Thyroid gland (tissue), 4 donors: ENCODE results near the gene LRP3. TPM values are rescaled to one million over a fixed set of nuclear protein-coding genes. Genes with fewer than 3 reads are reported as not detected.

Experiments used
- DNase-seq, 2 donors: peaks; one replicate each; pipeline ENCODE4 v3.0.0-alpha.2; 2019
- H3K27ac ChIP-seq, 3 donors: fragments of 200-600 bp; sonication (generic); 1 replicate in 2 of 3; 2 replicates in 1 of 3; pipeline ENCODE4 v1.5.1; 2016 to 2019; ENCODE audit warnings: mild to moderate bottlenecking in 1 of 3, moderate library complexity in 1 of 3
- H3K27me3 ChIP-seq: fragments of 200-600 bp; sonication (generic); one replicate; pipeline ENCODE4 v1.5.1; 2019
- H3K36me3 ChIP-seq, 2 donors: fragments of 200-600 bp; sonication (generic); one replicate each; pipeline ENCODE4 v1.5.1; 2016 to 2019
- H3K4me1 ChIP-seq, 2 donors: fragments of 200-600 bp; sonication (generic); one replicate each; pipeline ENCODE4 v1.5.1; 2017 to 2019
- H3K4me3 ChIP-seq, 3 donors: fragments of 200-600 bp; sonication (generic); replicated peaks in 1 of 3; 1 replicate in 2 of 3; 2 replicates in 1 of 3; pipeline ENCODE4 v1.5.1; 2016; ENCODE audit warnings: mild to moderate bottlenecking in 1 of 3
- H3K9me3 ChIP-seq: fragments of 200-600 bp; sonication (generic); one replicate; pipeline ENCODE4 v1.5.1; 2017
- CTCF ChIP-seq, 6 experiments: fragments of 200-600 bp in 3 of 6; fragments of 450-650 bp in 3 of 6; sonication (generic) in 3 of 6; IDR thresholded peaks; one replicate each; pipeline ENCODE4 v1.5.1; 2016 to 2019; ENCODE audit warnings: antibody characterized with exemption in 6 of 6, mild to moderate bottlenecking in 2 of 6, inconsistent platforms in 1 of 6, moderate library complexity in 1 of 6
- POLR2A ChIP-seq, 2 donors: fragments of 450-650 bp; IDR thresholded peaks; one replicate each; pipeline ENCODE4 v1.6.1; 2017; ENCODE audit warnings: antibody characterized with exemption in 2 of 2, mild to moderate bottlenecking in 2 of 2, moderate library complexity in 1 of 2
- WGBS, 2 donors: methylation state at CpG; one replicate each; pipeline ENCODE4 v1.1.5; 2017; 5-methylcytosine and 5-hydroxymethylcytosine counted together
- intact Hi-C: fragments of 100-400 bp; cut with DNase I; formaldehyde crosslinking; loops from one replicate; pipeline ENCODE4 v1.15.1; 2023
- total RNA-seq, 4 donors: library from RNA; depleted of rRNA; stranded (reverse); fragments of >200 nt; gene quantifications; one replicate each; pipeline ENCODE4 v1.2.3, GENCODE V29; 2016

LRP3 gene
- total RNA-seq, 4 donors from 2014 or later: 33.3 to 49.9 (median 39.0) TPM

DNA sequence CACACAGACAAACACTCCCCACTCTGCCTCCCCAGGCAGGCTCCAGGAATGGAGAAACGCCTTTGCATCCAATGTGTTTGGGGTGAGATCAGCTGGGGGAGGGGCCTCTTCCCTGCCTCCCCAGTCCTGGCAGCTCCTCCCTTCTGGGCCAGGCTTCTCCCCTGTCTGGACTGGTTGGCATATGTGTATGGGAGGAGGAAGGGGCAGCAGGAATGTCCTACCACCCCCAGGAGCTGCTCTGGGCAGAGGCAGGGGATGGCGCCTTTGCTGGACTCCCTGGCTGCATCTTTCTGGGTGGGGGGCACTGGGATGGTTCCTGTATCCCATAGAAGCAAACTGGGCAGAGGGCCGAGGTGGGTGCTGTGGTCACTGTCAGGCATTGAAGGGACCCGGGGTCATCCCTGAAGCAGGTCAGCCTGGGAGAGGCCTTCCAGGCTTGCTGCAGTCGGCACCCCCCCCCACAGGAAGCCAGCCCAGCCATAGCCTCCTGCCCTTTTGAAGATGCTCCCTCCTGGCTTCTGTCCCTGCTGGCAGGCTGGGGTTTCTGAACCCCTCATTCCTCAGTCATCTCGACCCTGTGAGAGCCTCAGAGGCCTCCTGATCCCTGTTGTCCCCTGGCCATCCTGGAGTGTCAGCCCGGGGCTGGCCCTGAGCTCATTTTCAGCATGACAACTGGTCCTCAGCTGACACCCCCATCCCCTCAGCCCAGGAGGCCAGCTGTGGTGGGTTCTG is 52.7 kb downstream of the LRP3 start:
- peaks cover 0 to under 1% of the 10 kb centered on the region in 2 donors for H3K4me1 ChIP-seq
- intact Hi-C loops: no loop called here
- H3K27ac ChIP-seq: no peak overlapping the region
- DNase-seq: no peak
- H3K27me3 ChIP-seq: no peaks in the 10 kb centered on the region
- WGBS, 2 donors: 86 to 94% methylated on average over 6 to 7 of the region's 7 CpGs
- H3K4me3 ChIP-seq: no peak overlapping the region
- TF ChIP-seq CTCF (IDR thresholded peaks at IDR 0.05): no peak
- no peak for TF ChIP-seq POLR2A (IDR thresholded peaks at IDR 0.05)
- no peaks in the 10 kb centered on the region for H3K9me3 ChIP-seq
- no peaks in the 10 kb centered on the region for H3K36me3 ChIP-seq

DNA sequence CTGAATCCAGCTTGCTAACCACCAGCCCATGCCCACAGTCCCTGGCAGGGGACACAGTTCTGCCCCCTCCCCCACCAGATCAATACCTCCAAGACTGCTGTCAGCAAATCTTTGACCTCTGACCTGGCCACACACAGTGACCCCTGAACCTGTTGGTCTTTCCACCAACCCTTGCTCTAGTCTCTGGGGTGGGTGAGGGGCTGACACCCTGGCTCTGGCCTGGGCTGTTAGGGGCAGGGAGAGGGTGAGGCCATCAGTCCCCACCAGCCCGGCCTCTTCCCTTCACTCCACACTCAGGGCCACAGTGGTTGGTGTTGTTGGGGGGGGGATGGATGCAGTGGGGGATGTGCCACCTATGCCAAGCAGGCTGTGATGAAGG is 53.3 kb downstream of the LRP3 start:
- TF ChIP-seq POLR2A (IDR thresholded peaks at IDR 0.05): no peak
- no peak for TF ChIP-seq CTCF (IDR thresholded peaks at IDR 0.05)
- intact Hi-C loops: no loop called here
- Histone ChIP-seq H3K4me1 (no peaks in the 10 kb centered on the region), H3K36me3 (no peaks in the 10 kb centered on the region), H3K4me3 (no peak overlapping the region), H3K9me3 (no peaks in the 10 kb centered on the region), H3K27me3 (no peaks in the 10 kb centered on the region), H3K27ac (no peak overlapping the region)
- DNase-seq: no peak
- WGBS, 2 donors: 100% methylated on average over 1 of the region's 1 CpG

DNA sequence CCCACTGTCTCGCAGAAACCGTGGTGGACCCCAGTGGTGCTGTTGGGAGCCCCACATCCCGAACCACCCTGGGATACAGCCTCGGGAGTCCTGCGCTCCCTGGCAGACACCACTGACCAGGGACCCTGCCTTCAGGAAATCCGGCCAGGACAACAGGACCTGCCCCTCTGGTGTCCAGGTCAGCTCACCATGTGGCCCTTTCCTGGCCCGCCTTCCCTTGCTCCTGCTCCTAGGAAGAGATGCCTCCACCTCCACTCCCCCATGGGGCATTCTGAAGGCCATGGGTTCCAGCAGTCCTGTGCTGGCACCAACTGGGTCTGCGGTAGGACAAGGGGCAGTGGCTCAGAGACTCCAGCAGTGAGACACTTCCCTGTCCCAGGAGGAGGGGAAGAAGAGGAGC is 54.0 kb downstream of the LRP3 start:
- WGBS, 2 donors: 89 to 100% methylated on average over 1 to 4 of the region's 8 CpGs
- Histone ChIP-seq H3K9me3 (no peaks in the 10 kb centered on the region), H3K4me3 (no peak overlapping the region), H3K27ac (no peak overlapping the region), H3K36me3 (no peaks in the 10 kb centered on the region), H3K4me1 (no peaks in the 10 kb centered on the region), H3K27me3 (no peaks in the 10 kb centered on the region)
- no peak for TF ChIP-seq CTCF (IDR thresholded peaks at IDR 0.05)
- TF ChIP-seq POLR2A (IDR thresholded peaks at IDR 0.05): no peak
- intact Hi-C loops: no loop called here
- no peak for DNase-seq

DNA sequence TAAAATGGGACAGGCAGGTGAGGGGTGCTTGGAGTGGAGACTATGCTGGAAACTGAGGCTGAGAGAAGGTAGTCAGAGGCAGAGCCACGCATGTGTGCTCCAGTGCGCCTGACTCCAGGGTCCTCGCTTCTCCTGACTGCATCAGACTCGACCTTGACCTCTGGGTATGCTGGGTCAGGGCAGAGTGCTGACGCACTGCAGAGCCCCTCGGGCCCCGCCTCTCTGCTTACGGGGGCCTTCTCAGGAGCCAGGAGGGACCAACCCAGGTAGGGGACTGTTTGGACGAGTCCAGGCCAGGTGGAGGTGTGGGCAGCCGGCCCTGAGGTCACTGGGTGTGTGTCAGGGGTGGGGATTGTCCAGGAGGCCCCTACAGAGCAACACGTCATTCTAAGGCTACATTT is 54.4 kb downstream of the LRP3 start:
- H3K4me3 ChIP-seq: no peak overlapping the region
- no peak for DNase-seq
- WGBS, 2 donors: 80 to 87% methylated on average over 8 to 11 of the region's 11 CpGs
- H3K4me1 ChIP-seq: no peaks in the 10 kb centered on the region
- TF ChIP-seq POLR2A (IDR thresholded peaks at IDR 0.05): no peak
- no peak for TF ChIP-seq CTCF (IDR thresholded peaks at IDR 0.05)
- H3K36me3 ChIP-seq: no peaks in the 10 kb centered on the region
- no peaks in the 10 kb centered on the region for H3K9me3 ChIP-seq
- H3K27ac ChIP-seq: no peak overlapping the region
- intact Hi-C loops: no loop called here
- H3K27me3 ChIP-seq: no peaks in the 10 kb centered on the region

DNA sequence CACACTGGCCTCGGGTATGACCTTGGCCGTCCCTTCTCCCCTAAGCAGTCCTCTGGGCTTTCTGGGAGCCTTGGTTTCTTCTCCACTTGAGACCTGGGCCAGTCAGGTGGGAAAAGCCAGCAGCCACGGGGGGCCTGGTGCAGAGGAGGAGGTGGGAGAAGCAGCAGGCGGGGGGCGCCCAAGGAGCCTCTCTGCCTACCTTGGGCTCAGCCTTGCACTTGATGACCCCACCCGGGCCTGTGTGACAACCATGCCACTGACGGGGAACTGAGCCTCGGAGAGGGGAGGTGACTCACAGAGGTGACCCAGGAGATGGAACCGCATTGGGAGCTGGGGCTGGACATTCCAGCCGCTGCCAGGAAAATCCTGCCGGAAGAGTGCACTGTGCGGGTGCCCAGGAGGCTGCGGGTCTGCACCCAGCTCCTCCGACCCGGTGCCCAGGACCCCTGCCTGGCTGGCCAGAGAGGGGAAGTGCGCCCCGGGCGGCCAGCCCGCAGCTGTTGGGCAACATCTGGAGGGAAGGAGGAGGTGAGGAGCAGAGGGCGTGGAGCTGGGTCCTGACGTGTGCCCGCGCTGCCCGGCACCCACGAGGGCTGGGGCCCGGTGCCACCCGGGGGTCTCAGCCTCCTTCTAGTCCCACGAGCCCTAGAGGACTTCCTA is 55.0 kb downstream of the LRP3 start:
- TF ChIP-seq CTCF (IDR thresholded peaks at IDR 0.05) (no peak), POLR2A (IDR thresholded peaks at IDR 0.05) (no peak)
- DNase-seq: no peak
- H3K27me3 ChIP-seq: no peaks in the 10 kb centered on the region
- H3K27ac ChIP-seq: no peak overlapping the region
- intact Hi-C loops: no loop called here
- WGBS, 2 donors: 79 to 80% methylated on average over 7 to 22 of the region's 28 CpGs
- H3K36me3 ChIP-seq: no peaks in the 10 kb centered on the region
- no peaks in the 10 kb centered on the region for H3K9me3 ChIP-seq
- no peaks in the 10 kb centered on the region for H3K4me1 ChIP-seq
- H3K4me3 ChIP-seq: no peak overlapping the region
